Loucy (cell line): ENCODE data around the gene MCM8.

Experiments
- CTCF ChIP-seq: fragments of 200-600 bp; sonication (generic); conservative IDR thresholded peaks from 2 replicates; pipeline ENCODE4 v1.5.1; 2014; ENCODE audit warnings: mild to moderate bottlenecking, antibody characterized with exemption, low read length
- EZH2phosphoT487 ChIP-seq: fragments of 200-600 bp; IDR thresholded peaks from 2 replicates; pipeline ENCODE4 v1.6.1; 2018; ENCODE audit warnings: antibody characterized with exemption, mild to moderate bottlenecking, moderate library complexity, borderline replicate concordance

- TF ChIP-seq CTCF (no peak), EZH2phosphoT487 (no peak)
Observed at GRCh38 chr20:5932796-5933195, 17.7 kb upstream of the MCM8 start.
